Testis (tissue), 2 donors: ENCODE measurements around the gene TBC1D4.

ENCODE experiments used
- POLR2A ChIP-seq: fragments of 450-650 bp; IDR thresholded peaks from one replicate; pipeline ENCODE4 v1.6.1; 2017; ENCODE audit warnings: antibody characterized with exemption, mild to moderate bottlenecking, moderate library complexity
- TF ChIP-seq, protein P1 (sequence below), 3 experiments: fragments of 450-650 bp in 2 of 3; fragments of 200-600 bp in 1 of 3; sonication (generic) in 1 of 3; IDR thresholded peaks; one replicate each; pipeline ENCODE4 v1.5.1; 2016 to 2019; ENCODE audit warnings: antibody characterized with exemption in 3 of 3, mild to moderate bottlenecking in 2 of 3, moderate library complexity in 1 of 3

DNA sequence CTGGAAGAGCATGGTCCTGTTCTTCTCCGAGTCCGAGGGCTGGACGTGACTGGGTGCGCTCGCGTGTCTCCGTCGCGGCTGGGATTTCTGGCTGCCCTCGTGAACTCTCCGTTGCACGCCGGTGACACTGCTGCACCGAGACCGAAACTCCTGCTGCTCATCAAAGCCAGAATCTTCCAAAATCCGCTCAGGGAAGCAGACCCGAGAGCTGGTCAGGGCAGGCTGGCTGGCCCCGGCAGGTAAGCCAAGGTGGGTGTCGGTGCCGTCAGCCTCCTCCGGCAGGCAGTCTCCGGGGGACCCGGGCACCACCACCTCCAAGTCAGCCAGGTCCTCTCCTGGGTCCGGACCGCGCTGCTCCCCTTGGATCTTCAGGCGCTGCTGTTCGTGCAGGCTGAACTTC lies 119.9 kb downstream of the TBC1D4 start:
- TF ChIP-seq, protein P1, sequence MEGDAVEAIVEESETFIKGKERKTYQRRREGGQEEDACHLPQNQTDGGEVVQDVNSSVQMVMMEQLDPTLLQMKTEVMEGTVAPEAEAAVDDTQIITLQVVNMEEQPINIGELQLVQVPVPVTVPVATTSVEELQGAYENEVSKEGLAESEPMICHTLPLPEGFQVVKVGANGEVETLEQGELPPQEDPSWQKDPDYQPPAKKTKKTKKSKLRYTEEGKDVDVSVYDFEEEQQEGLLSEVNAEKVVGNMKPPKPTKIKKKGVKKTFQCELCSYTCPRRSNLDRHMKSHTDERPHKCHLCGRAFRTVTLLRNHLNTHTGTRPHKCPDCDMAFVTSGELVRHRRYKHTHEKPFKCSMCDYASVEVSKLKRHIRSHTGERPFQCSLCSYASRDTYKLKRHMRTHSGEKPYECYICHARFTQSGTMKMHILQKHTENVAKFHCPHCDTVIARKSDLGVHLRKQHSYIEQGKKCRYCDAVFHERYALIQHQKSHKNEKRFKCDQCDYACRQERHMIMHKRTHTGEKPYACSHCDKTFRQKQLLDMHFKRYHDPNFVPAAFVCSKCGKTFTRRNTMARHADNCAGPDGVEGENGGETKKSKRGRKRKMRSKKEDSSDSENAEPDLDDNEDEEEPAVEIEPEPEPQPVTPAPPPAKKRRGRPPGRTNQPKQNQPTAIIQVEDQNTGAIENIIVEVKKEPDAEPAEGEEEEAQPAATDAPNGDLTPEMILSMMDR (IDR thresholded peaks at IDR 0.05), result no peak
- TF ChIP-seq POLR2A, result no peak
